Natural killer cell (primary cell): ENCODE measurements around the gene NAT16. TPM values are rescaled to one million over a fixed set of nuclear protein-coding genes. Genes with fewer than 3 reads are reported as not detected.

Experiments used
- ATAC-seq, 3 donors: fragments of 150-1000 bp in 2 of 3; fragments of 200-7000 bp in 1 of 3; cut with Tn5 transposase; 1 replicate in 1 of 3; 2 replicates in 2 of 3; pipeline ENCODE4 v1.10.0; 2021; ENCODE audit warnings: mild to moderate bottlenecking in 2 of 3, moderate library complexity in 2 of 3
- DNase-seq, 2 donors: peaks; one replicate each; pipeline versions ENCODE4 v3.0.0 to v3.0.0-alpha.2; 2013 to 2021; ENCODE audit warnings: mixed read lengths in 1 of 2
- H3K27ac ChIP-seq: one replicate; pipeline ENCODE4 v1.5.1; 2013; ENCODE audit warnings: mild to moderate bottlenecking, low read length
- H3K27me3 ChIP-seq: one replicate; pipeline ENCODE4 v1.6.1; 2013; ENCODE audit warnings: low read length; ENCODE audit not compliant: control insufficient read depth, insufficient read depth
- H3K36me3 ChIP-seq: one replicate; pipeline ENCODE4 v1.6.1; 2013; ENCODE audit warnings: low read length; ENCODE audit not compliant: control insufficient read depth, insufficient read depth
- H3K4me1 ChIP-seq: one replicate; pipeline ENCODE4 v1.6.1; 2013; ENCODE audit warnings: low read length; ENCODE audit not compliant: control insufficient read depth, insufficient read depth
- H3K4me3 ChIP-seq: one replicate; pipeline ENCODE4 v1.5.1; 2013; ENCODE audit warnings: low read length
- H3K9me3 ChIP-seq: one replicate; pipeline ENCODE4 v1.6.1; 2013; ENCODE audit warnings: low read length; ENCODE audit not compliant: control insufficient read depth, insufficient read depth
- H3K27ac Mint-ChIP-seq, 2 donors: one replicate each; pipeline ENCODE4 v1.8.0; 2022; ENCODE audit warnings: mild to moderate bottlenecking in 2 of 2, mixed read lengths in 2 of 2, moderate library complexity in 1 of 2
- H3K27me3 Mint-ChIP-seq, 2 donors: one replicate each; pipeline ENCODE4 v1.8.0; 2022; ENCODE audit warnings: low read depth in 2 of 2, mixed read lengths in 2 of 2
- H3K36me3 Mint-ChIP-seq: one replicate; pipeline ENCODE4 v1.8.0; 2022; ENCODE audit warnings: mixed read lengths
- H3K4me1 Mint-ChIP-seq, 2 donors: one replicate each; pipeline ENCODE4 v1.8.0; 2022; ENCODE audit warnings: mixed read lengths in 2 of 2
- H3K4me3 Mint-ChIP-seq: one replicate; pipeline ENCODE4 v1.8.0; 2022; ENCODE audit warnings: mild to moderate bottlenecking, moderate library complexity, mixed read lengths
- H3K9me3 Mint-ChIP-seq, 2 donors: one replicate each; pipeline ENCODE4 v1.8.0; 2022; ENCODE audit warnings: mixed read lengths in 2 of 2
- CTCF ChIP-seq: fragments of 200-600 bp; IDR thresholded peaks from one replicate; pipeline ENCODE4 v1.8.0; 2022; ENCODE audit warnings: antibody characterized with exemption
- WGBS: methylation state at CpG from one replicate; pipeline ENCODE4 v1.1.7; 2013; ENCODE audit warnings: missing lambda C conversion rate; ENCODE audit not compliant: insufficient coverage; 5-methylcytosine and 5-hydroxymethylcytosine counted together
- intact Hi-C: fragments of 100-400 bp; cut with micrococcal nuclease; formaldehyde crosslinking; loops from one replicate; pipeline ENCODE4 v1.14.2; 2022
- total RNA-seq, 4 donors: library from RNA; stranded (reverse); fragments of 120-200 nt in 1 of 4; gene quantifications; one replicate each; pipeline versions ENCODE4 v1.2.3 to v1.2.4, GENCODE V29; 2013 to 2022

Gene NAT16
- total RNA-seq, 3 donors from 2014 or later (not counting 1 experiment from before 2014, with no cell fraction given): not detected

GRCh38 chr7:101161692-101162471, 18.2 kb downstream of the NAT16 start:
- Histone ChIP-seq H3K9me3 (peaks cover 5% of the 10 kb centered on the region), H3K4me1 (peaks cover 34% of the 10 kb centered on the region), H3K27ac (no peak overlapping the region), H3K36me3 (no peaks in the 10 kb centered on the region), H3K4me3 (no peak overlapping the region), H3K27me3 (peaks cover 32% of the 10 kb centered on the region)
- H3K27me3 Mint-ChIP-seq: peaks cover 12 to 20% of the 10 kb centered on the region in 2 donors
- intact Hi-C loops: no loop called here
- WGBS: 81% methylated on average over 17 of the region's 17 CpGs
- no peak overlapping the region for H3K27ac Mint-ChIP-seq
- H3K36me3 Mint-ChIP-seq: no peaks in the 10 kb centered on the region
- peak overlapping the region; percentile 87 for H3K4me3 Mint-ChIP-seq
- H3K4me1 Mint-ChIP-seq: peaks cover 12 to 23% of the 10 kb centered on the region in 2 donors
- ATAC-seq (no peak), DNase-seq (no peak)
- no peak for TF ChIP-seq CTCF
- no peaks in the 10 kb centered on the region for H3K9me3 Mint-ChIP-seq

- peaks cover 26% of the 10 kb centered on the region for H3K27me3 ChIP-seq
- Mint-ChIP-seq H3K4me3 (no peak overlapping the region), H3K9me3 (no peaks in the 10 kb centered on the region), H3K27me3 (peaks cover 7 to 16% of the 10 kb centered on the region in 2 donors), H3K27ac (no peak overlapping the region), H3K36me3 (no peaks in the 10 kb centered on the region), H3K4me1 (peaks cover 9 to 18% of the 10 kb centered on the region in 2 donors)
- no peak overlapping the region for H3K4me3 ChIP-seq
- peaks cover 30% of the 10 kb centered on the region for H3K4me1 ChIP-seq
- intact Hi-C loops: no loop called here
- ATAC-seq (no peak), DNase-seq (no peak)
- H3K36me3 ChIP-seq: no peaks in the 10 kb centered on the region
- peaks cover 4% of the 10 kb centered on the region for H3K9me3 ChIP-seq
- no peak overlapping the region for H3K27ac ChIP-seq
- no peak for TF ChIP-seq CTCF
Measured at GRCh38 chr7:101160910-101161309, 19.2 kb downstream of the NAT16 start.

DNA sequence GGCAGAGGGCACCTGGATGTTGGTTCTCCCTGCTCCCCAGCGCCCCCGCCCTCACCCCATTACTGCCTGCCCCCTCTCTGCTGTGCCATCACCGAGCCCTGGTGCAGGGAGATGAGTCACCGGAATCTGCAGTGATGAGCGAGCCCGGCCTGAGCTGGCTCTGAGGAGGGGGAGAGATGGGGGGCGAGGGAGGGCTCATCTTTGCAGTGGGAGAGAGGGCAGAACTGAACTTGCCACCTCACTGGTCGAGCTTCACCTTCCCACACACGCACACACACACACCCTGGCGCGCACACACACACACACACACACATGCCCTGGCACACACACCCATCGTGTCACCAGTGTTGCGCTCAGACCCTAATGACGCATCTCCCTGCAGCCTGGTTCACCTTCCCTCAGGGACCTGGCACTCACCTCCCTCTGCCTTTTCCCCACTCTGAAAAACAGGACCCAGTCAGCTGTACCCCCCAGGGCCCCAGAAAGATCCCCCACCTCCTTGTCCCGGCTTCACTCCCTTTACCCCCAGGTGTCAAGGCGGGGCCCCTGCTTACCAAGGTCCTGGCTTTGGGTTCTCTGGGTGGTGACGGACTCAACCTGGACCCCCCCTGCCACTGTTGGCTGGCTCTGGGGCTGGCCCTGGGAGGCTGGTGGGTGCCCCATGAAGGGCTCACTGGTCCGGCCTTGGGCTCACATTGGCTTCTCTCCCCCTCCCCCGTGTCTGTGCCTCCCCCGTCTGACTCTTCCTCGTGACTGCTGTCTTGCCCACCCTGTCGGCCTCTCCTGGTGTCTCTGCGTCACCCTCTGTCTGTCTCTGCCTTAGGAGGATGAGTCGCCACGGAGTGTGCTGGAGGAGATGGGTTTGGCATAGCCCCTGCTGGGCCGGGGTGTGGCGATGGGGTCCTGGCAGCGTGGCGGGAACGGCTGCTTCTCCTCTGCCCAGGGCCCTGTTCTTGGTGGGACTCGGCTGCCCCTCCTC, 20.1 kb downstream of the NAT16 start:
- intact Hi-C loops: no loop called here
- Histone ChIP-seq H3K27ac (no peak overlapping the region), H3K4me1 (peaks cover 25% of the 10 kb centered on the region), H3K4me3 (no peak overlapping the region), H3K9me3 (no peaks in the 10 kb centered on the region), H3K36me3 (no peaks in the 10 kb centered on the region), H3K27me3 (peaks cover 19% of the 10 kb centered on the region)
- no peak for ATAC-seq
- Mint-ChIP-seq H3K36me3 (no peaks in the 10 kb centered on the region), H3K27me3 (peaks cover 0 to 11% of the 10 kb centered on the region in 2 donors), H3K4me1 (peaks cover under 1 to 12% of the 10 kb centered on the region in 2 donors), H3K4me3 (no peak overlapping the region), H3K27ac (no peak overlapping the region), H3K9me3 (no peaks in the 10 kb centered on the region)
- no peak for DNase-seq
- no peak for TF ChIP-seq CTCF
- 84% methylated on average over 30 of the region's 31 CpGs for WGBS
